ENCODE data around the gene SP110.
"Not testable (repeated sequence)": the region's sequence is repeated elsewhere in the genome, so short reads cannot be mapped to it uniquely, and the experiment has no call there.

The SP110 gene

DNA sequence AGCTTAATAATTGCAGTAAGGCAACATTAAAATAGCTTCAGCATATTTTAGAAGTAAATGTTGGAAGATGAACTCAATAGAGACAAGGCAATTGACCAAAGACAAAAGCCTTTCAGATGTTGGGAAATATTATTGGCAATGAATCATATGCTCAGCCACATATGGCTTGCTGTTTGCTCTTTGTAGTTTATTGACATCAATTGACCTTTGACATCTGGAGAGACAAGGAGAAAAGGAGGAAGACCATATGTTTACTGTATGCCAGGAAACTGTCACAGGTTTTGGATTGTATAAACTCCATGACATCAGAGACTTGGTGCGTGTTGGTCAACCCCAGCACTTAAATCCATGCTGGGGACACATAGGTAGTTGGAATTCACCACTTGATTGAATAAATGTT, 90.4 kb downstream of the SP110 start:
- no peak for DNase-seq (ENCODE audit: low read depth in 2 of 3, low spot score in 2 of 3)

DNA sequence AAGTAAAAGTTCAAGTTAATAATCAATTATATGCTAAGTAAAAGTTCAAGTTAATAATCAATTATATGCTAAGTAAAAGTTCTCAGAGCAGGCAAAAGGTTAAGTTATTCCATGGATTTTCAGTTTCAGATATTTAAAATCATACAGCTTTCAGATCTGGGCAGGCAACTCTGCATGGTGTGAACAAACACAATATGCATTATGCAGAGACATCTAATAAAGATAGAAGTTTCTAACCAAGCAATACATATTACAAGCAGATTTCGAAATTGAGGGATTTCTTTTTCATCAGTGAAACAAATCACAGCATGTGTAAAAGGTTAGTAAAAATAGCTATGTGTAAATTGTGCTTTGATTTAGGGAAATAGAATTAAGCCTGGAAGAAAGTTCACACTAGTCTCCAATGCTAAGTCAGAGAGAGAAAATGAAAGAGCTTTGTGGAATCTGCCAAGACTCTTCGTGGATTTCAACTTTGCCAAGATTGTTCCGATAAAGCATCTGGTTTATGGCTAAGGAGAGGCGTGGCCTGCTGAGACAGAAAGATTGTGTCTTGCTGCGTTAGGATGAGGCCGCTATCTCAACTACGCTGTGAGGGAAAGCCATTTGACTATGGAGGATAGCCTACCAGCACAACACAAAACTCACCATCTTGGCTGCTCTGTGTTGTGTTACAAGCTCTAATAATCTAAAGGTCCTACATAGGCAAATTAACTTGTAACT, 91.0 kb downstream of the SP110 start:
- no peak for DNase-seq (ENCODE audit: low read depth in 2 of 3, low spot score in 2 of 3)

DNA sequence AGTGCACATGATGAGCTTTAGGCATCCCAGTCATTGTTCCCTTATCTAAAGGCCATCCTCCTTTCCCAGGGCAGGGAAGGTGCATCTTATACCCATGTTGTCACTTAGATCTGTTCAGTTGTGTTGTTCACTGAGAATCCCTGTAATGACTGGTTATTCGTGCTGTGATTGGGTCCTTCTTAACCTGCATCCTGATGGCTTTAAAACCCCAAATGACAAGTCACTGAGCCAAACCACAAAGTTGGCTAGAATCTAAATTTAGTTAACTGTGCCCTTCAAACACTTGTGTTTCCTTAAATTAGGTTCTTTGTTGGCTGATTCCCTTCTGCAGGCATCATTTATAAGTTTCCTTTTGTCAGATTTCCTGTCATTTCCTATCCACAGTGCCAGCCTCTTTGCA, 92.6 kb downstream of the SP110 start:
- no peak for DNase-seq (ENCODE audit: low read depth in 2 of 3, low spot score in 2 of 3)

DNA sequence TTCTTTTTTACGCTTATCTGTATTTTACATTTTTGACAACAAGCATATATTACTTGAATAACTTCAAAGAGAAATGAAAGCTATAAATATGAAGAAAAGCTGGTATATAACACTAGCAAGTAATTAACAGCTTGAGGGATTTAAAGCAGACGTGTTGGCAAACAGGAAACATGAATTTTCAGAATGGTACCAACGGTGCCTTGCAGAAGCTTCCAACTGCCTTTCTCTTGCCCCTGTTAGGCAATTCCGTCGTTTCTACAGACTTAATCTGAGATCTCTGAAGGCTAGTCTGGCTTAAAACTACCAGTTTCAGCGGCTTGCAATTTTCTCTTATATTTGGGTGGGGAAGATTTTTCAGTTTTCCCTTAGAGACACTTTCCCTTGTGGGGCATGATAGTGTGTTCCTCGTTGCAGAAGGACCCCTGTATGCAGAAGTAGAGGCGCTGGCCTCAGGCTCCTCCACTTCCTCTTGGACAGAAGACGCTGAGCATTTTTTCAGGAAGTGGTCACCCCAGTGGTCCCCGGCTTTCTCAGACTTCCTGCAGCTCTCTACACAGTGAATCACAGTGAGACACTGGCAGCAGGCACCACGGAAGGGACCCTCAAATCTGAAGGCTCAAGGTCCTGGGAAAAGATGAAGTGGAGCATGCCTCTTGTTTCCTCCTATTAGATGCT, 94.9 kb downstream of the SP110 start:
- no peak for DNase-seq (ENCODE audit: low read depth in 2 of 3, low spot score in 2 of 3)

DNA sequence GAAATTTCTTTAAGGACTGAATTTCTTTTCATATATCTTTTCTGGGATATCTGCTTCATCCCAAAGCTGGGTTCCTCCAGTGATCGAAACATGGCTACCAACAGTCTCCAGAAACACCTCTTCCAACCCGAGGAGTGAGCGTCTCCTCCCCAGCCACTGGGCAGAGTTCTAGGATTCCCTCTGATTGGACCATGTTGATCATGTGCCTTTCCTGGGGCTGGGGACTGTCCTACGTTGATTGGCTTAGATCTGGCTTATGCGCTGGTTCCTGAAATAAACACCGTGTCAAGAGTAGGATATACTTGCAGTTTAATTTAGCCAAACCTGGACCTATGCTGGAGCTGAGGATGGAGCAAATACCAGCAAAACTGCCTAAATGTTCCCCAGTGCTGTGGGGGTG, 95.5 kb downstream of the SP110 start:
- no peak for DNase-seq (ENCODE audit: low read depth in 2 of 3, low spot score in 2 of 3)

DNA sequence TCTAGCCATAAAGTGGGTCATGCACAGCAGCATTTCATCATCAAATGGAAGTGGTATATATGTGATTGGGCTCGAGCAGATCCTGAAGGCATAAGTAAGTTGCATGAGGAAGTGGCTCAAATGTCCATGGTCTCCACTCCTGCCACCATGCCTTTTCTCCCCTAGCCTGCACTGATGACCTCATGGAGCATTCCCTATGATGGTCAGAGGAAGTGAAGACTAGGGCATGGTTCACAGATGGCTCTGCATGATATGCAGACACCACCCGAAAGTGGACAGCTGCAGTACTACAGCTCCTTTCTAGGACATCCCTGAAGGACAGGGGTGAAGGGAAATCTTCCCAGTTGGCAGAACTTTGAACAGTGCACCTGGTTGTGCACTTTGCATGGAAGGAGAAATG, 99.4 kb downstream of the SP110 start:
- DNase-seq (ENCODE audit: low read depth in 2 of 3, low spot score in 2 of 3) = not testable (repeated sequence)

DNA sequence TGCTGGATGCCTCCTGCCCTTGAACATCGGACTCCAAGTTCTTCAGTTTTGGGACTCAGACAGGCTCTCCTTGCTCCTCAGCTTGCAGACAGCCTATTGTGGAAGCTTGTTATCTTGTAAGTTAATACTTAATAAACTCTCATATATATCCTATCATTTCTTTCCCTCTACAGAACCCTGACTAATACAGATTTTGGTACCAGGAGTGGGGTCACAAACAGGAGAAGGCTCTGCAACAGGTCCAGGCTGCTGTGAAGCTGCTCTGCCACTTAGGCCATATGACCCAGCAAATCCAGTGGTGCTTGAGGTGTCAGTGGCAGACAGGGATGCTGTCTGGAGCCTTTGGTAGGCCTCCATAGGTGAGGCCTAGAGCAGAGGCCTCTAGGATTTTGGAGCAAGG, 100.0 kb downstream of the SP110 start:
- not testable (repeated sequence) for DNase-seq (ENCODE audit: low read depth in 2 of 3, low spot score in 2 of 3)
